Tibial artery (tissue), 4 donors: ENCODE measurements around the gene ADAMTS5.

ENCODE experiments used
- DNase-seq, 2 donors: peaks; one replicate each; pipeline ENCODE4 v3.0.0-alpha.2; 2019
- H3K27ac ChIP-seq, 2 donors: fragments of 200-600 bp; sonication (generic) in 1 of 2; 1 replicate in 1 of 2; 2 replicates in 1 of 2; pipeline ENCODE4 v1.5.1; 2018 to 2019; ENCODE audit warnings: mild to moderate bottlenecking in 1 of 2
- H3K27me3 ChIP-seq, 2 donors: fragments of 200-600 bp; sonication (generic) in 1 of 2; one replicate each; pipeline versions ENCODE4 v1.5.1 to v1.6.0; 2016 to 2019
- H3K36me3 ChIP-seq, 3 donors: fragments of 200-600 bp; sonication (generic) in 2 of 3; one replicate each; pipeline ENCODE4 v1.5.1; 2016 to 2019; ENCODE audit warnings: mild to moderate bottlenecking in 2 of 3
- H3K4me1 ChIP-seq, 4 donors: fragments of 200-600 bp; sonication (generic) in 2 of 4; 1 replicate in 3 of 4; 2 replicates in 1 of 4; pipeline ENCODE4 v1.5.1; 2016 to 2019
- H3K4me3 ChIP-seq, 2 donors: fragments of 200-600 bp; sonication (generic) in 1 of 2; 1 replicate in 1 of 2; 2 replicates in 1 of 2; pipeline ENCODE4 v1.5.1; 2018 to 2019; ENCODE audit warnings: mild to moderate bottlenecking in 2 of 2
- H3K9me3 ChIP-seq, 3 donors: fragments of 200-600 bp; sonication (generic) in 1 of 3; one replicate each; pipeline ENCODE4 v1.5.1; 2016 to 2019
- intact Hi-C: fragments of 100-400 bp; cut with DNase I; formaldehyde crosslinking; loops from one replicate; pipeline ENCODE4 v1.15.0; 2023; ENCODE audit warnings: low total_unique reads
- TF ChIP-seq, protein P1 (sequence below), 2 experiments: fragments of 200-600 bp in 1 of 2; fragments of 450-650 bp in 1 of 2; IDR thresholded peaks; one replicate each; pipeline ENCODE4 v1.5.1; 2017 to 2019; ENCODE audit warnings: antibody characterized with exemption in 2 of 2, mild to moderate bottlenecking in 1 of 2, moderate library complexity in 1 of 2

The ADAMTS5 gene

DNA sequence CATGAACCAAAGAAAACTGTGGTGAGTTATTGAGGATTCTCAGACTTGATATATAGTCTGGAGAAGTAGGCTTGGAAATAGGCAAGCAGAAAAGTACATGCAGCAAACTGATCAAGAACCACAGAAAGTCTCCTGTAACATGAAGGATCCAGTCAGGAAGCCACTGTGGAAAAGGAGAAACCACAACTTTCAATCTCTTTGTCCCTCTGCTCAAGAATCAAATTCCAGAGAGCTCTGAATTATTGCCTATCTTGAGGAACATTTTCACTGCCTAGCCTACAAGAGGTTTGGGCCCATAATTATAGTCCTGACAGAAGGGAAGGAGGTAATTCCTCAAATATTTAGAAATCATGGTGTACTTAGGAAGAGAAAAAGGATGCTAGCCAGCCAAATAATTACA is 78.6 kb downstream of the ADAMTS5 start:
- DNase-seq, result no peak
- intact Hi-C loops, result no loop called here
- H3K4me3 ChIP-seq, result no peak overlapping the region
- TF ChIP-seq, protein P1, sequence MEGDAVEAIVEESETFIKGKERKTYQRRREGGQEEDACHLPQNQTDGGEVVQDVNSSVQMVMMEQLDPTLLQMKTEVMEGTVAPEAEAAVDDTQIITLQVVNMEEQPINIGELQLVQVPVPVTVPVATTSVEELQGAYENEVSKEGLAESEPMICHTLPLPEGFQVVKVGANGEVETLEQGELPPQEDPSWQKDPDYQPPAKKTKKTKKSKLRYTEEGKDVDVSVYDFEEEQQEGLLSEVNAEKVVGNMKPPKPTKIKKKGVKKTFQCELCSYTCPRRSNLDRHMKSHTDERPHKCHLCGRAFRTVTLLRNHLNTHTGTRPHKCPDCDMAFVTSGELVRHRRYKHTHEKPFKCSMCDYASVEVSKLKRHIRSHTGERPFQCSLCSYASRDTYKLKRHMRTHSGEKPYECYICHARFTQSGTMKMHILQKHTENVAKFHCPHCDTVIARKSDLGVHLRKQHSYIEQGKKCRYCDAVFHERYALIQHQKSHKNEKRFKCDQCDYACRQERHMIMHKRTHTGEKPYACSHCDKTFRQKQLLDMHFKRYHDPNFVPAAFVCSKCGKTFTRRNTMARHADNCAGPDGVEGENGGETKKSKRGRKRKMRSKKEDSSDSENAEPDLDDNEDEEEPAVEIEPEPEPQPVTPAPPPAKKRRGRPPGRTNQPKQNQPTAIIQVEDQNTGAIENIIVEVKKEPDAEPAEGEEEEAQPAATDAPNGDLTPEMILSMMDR (IDR thresholded peaks at IDR 0.05), result no peak
- H3K4me1 ChIP-seq, result peaks cover 0 to 28% (median 0%) of the 10 kb centered on the region in 4 donors
- H3K27me3 ChIP-seq, result no peaks in the 10 kb centered on the region
- no peaks in the 10 kb centered on the region for H3K36me3 ChIP-seq
- no peaks in the 10 kb centered on the region for H3K9me3 ChIP-seq
- no peak overlapping the region for H3K27ac ChIP-seq

DNA sequence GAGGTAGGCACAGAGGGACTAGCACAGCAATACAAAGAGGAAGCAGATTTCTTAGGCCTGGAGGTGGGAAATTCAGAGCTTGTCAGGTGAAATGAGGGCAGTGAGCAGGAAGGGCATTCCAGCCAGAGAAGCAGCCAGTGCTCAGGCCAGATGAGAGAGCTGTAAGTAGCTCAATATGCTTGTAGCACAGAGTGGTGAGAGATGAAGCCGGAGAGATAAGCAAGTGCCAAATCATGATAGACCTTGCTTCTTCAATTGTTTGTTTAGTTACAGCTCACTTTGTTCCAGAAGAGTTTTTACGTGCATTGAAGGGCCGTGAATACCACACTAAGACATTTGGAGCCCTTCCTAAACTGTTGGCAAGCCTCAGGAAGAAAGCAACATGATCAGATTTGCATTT is 79.6 kb downstream of the ADAMTS5 start:
- Histone ChIP-seq H3K9me3 (no peaks in the 10 kb centered on the region), H3K4me3 (no peak overlapping the region), H3K4me1 (peaks cover 0 to 25% (median 0%) of the 10 kb centered on the region in 4 donors), H3K36me3 (no peaks in the 10 kb centered on the region), H3K27ac (no peak overlapping the region), H3K27me3 (no peaks in the 10 kb centered on the region)
- intact Hi-C loops, result no loop called here
- TF ChIP-seq, protein P1 (IDR thresholded peaks at IDR 0.05), result no peak
- DNase-seq, result no peak

DNA sequence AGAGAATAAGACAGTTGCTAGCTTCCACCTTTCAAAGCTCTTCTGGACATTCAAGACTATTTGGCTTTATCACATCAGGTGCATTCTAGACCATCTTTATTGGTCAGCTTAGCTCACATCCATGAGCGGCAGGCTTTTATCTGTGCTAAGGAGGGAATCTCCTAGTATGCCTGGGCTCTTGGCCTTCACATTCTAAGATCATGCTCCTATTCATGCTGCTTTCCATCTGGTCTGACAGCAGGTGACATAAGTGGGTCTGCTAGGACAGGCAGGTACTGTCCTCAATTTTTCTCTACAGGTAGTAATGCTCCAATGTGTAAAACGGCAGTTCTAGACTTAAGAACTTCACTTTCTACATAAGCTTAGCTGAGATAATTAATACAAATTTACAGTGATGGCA is 82.5 kb downstream of the ADAMTS5 start:
- no peak overlapping the region for H3K27ac ChIP-seq
- no peaks in the 10 kb centered on the region for H3K36me3 ChIP-seq
- peaks cover 0 to 18% (median 0%) of the 10 kb centered on the region in 4 donors for H3K4me1 ChIP-seq
- TF ChIP-seq, protein P1 (IDR thresholded peaks at IDR 0.05), result no peak
- intact Hi-C loops, result no loop called here
- no peaks in the 10 kb centered on the region for H3K27me3 ChIP-seq
- H3K9me3 ChIP-seq, result no peaks in the 10 kb centered on the region
- no peak overlapping the region for H3K4me3 ChIP-seq
- DNase-seq, result no peak

DNA sequence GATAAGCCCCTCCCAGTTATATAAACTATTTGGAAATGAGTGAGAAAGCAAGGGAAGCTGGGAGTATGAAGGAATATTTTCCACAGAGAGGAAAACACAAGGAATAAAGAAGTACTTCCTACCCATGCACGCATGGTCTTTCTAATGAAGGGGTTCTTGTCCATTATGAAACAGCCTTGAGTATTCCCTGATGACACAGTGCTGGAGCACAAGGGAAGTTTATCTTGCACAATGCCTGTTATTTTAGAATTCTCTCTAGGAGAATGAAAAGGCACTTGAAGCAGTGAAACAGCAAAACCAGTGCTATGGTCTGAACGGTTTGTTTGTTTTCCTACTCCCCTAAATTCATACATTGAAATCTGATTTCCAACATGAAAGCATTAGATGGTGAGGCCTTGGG is 83.1 kb downstream of the ADAMTS5 start:
- H3K27ac ChIP-seq, result no peak overlapping the region
- no peak overlapping the region for H3K4me3 ChIP-seq
- H3K9me3 ChIP-seq, result no peaks in the 10 kb centered on the region
- no peaks in the 10 kb centered on the region for H3K27me3 ChIP-seq
- peaks cover 0 to 13% (median 0%) of the 10 kb centered on the region in 4 donors for H3K4me1 ChIP-seq
- H3K36me3 ChIP-seq, result no peaks in the 10 kb centered on the region
- intact Hi-C loops, result no loop called here
- TF ChIP-seq, protein P1 (IDR thresholded peaks at IDR 0.05), result no peak
- no peak for DNase-seq

DNA sequence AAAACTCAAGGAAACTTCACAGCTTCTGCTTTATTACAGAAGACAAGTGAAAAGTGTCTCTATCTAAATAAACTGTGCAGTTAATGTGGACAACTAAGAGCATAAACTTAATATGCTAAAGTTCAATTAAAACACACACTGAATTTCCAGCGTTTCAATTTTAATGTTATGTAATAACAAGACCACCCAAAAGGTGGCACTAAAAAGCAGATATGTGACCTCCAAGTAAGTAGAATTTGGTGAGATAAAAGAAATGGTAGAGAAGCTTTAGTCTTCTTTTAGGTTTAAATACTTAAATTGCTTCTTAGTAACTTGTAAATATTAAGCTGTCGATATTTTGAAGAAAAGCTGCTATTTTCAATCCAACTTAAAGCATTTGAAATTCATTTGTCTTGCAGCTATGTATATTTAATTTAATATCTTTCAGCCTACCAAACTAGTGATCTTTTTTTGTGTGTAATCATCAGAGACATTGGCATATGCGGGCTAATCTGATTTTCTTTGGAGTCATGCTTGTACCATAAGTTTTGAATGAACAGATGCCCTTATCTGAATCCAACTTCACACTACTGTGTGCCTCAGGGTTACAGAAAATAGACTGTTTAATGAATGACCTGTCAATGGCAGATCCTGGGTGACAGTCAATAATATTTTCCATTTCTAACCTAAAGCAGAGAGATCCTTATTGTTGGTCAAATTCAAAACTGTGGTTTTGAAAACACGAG is 85.2 kb downstream of the ADAMTS5 start:
- H3K36me3 ChIP-seq, result no peaks in the 10 kb centered on the region
- no peak for DNase-seq
- no peak overlapping the region for H3K27ac ChIP-seq
- no peak overlapping the region for H3K4me3 ChIP-seq
- no peaks in the 10 kb centered on the region for H3K4me1 ChIP-seq
- TF ChIP-seq, protein P1 (IDR thresholded peaks at IDR 0.05), result peak; percentile 28 to 42
- H3K27me3 ChIP-seq, result no peaks in the 10 kb centered on the region
- intact Hi-C loops, result no loop called here
- H3K9me3 ChIP-seq, result no peaks in the 10 kb centered on the region
